ENCODE data around the gene ENTR1. TPM values are rescaled to one million over a fixed set of nuclear protein-coding genes. Genes with fewer than 3 reads are reported as not detected.

The ENTR1 gene
- polyA plus RNA-seq, 2 donors, result 20.1 to 24.2 TPM

DNA sequence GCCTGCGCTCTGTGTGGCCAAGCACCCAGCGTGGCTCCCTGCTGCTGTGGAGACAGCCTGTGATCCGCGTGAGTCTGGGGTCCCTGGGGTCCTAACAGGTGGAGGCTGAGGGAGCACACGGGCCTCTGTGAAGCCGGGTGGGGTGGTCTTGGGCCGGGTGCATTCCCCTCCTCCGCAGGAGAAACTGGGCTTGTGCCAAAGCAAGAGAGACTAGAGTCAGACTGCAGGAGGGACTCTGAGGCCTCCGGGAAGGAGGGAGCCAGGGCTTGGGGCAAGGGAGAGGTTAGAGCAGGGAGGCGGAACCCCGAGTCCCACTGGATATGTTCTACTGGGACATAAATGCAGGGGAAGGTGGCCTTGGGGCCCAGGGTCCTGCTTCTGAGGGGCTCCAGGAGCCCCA, 57.3 kb downstream of the ENTR1 start:
- WGBS, 2 donors, result 78 to 82% methylated on average over 10 to 11 of the region's 11 CpGs
- Histone ChIP-seq H3K4me3 (ENCODE audit: low read depth in 1 of 2, low read length in 2 of 2) (no peak overlapping the region), H3K36me3 (ENCODE audit: control insufficient read depth in 2 of 2, insufficient read depth in 2 of 2, low read length in 1 of 2) (peaks cover 0 to 5% of the 10 kb centered on the region in 2 donors), H3K27me3 (ENCODE audit: control insufficient read depth in 1 of 2, insufficient read depth in 2 of 2, low read length in 2 of 2) (no peaks in the 10 kb centered on the region), H3K27ac (ENCODE audit: low read depth in 2 of 2, low read length in 1 of 2) (no peak overlapping the region), H3K9me3 (ENCODE audit: control insufficient read depth in 2 of 2, insufficient read depth in 1 of 2, low read depth in 1 of 2, low read length in 1 of 2) (no peaks in the 10 kb centered on the region), H3K4me1 (ENCODE audit: control insufficient read depth in 2 of 2, insufficient read depth in 2 of 2, low read length in 1 of 2) (peaks cover 0 to 2% of the 10 kb centered on the region in 2 donors)

DNA sequence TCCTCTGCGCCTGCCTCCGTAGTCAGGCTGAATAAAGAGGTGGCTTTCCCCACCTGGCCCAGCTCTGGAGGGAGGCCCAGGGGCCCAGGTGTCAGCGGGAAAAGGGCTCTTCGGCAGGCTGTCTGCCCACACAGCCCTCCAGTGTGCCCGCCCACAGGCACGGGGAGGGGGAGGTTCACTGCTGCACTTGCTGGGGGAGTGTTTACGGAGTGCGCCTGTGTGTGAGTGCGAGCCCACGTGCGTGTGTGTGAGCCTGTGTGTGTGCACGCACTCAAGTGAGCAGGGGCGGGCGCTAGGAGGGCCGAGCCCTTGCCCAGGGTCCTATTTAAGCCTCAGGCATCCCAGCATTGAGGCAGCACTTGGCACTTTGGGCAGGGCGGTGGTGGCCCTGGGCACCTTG, 57.7 kb downstream of the ENTR1 start:
- Histone ChIP-seq H3K4me1 (ENCODE audit: control insufficient read depth in 2 of 2, insufficient read depth in 2 of 2, low read length in 1 of 2) (peaks cover 0 to 2% of the 10 kb centered on the region in 2 donors), H3K36me3 (ENCODE audit: control insufficient read depth in 2 of 2, insufficient read depth in 2 of 2, low read length in 1 of 2) (peaks cover 0 to 1% of the 10 kb centered on the region in 2 donors), H3K27ac (ENCODE audit: low read depth in 2 of 2, low read length in 1 of 2) (no peak overlapping the region), H3K27me3 (ENCODE audit: control insufficient read depth in 1 of 2, insufficient read depth in 2 of 2, low read length in 2 of 2) (no peaks in the 10 kb centered on the region), H3K9me3 (ENCODE audit: control insufficient read depth in 2 of 2, insufficient read depth in 1 of 2, low read depth in 1 of 2, low read length in 1 of 2) (no peaks in the 10 kb centered on the region), H3K4me3 (ENCODE audit: low read depth in 1 of 2, low read length in 2 of 2) (no peak overlapping the region)
- WGBS, 2 donors, result 63 to 66% methylated on average over 16 of the region's 16 CpGs

Other genes starting within 250 kb of the ENTR1 start
- not detected for gene LHX3, start 205.5 kb downstream of the ENTR1 start, polyA plus RNA-seq
- 1 to 10 TPM; 2.6 to 3.6 TPM for gene QSOX2, start 164.8 kb downstream of the ENTR1 start, polyA plus RNA-seq
- gene CCDC187, start 106.5 kb downstream of the ENTR1 start, polyA plus RNA-seq, result not detected
- gene GPSM1, start 83.1 kb downstream of the ENTR1 start, polyA plus RNA-seq, result 1 to 10 TPM; 1.7 to 4.5 TPM
- 10 to 100 TPM in 1 of 2 donors, 1 to 10 TPM in 1; 7.1 to 10.1 TPM for gene DNLZ, start 46.9 kb downstream of the ENTR1 start, polyA plus RNA-seq
- 1 to 10 TPM; 1.1 to 1.8 TPM for gene CARD9, start 36.9 kb downstream of the ENTR1 start, polyA plus RNA-seq
- gene SNAPC4, start 10.4 kb downstream of the ENTR1 start, polyA plus RNA-seq, result 1 to 10 TPM; 3.5 to 6.6 TPM
- gene PMPCA, start within 50 bp of the ENTR1 start, polyA plus RNA-seq, result 10 to 100 TPM; 32.0 to 38.6 TPM
- gene INPP5E, start 29.2 kb upstream of the ENTR1 start, polyA plus RNA-seq, result 10 to 100 TPM in 1 of 2 donors, 1 to 10 TPM in 1; 6.2 to 10.5 TPM
- gene SEC16A, start 72.4 kb upstream of the ENTR1 start, polyA plus RNA-seq, result 10 to 100 TPM; 24.3 to 32.9 TPM
- gene NOTCH1, start 135.4 kb upstream of the ENTR1 start, polyA plus RNA-seq, result 10 to 100 TPM in 1 of 2 donors, 1 to 10 TPM in 1; 9.6 to 19.8 TPM

Data from esophagus (tissue), 2 donors.